Activated CD4-positive, alpha-beta T cell treated with anti-CD3 and anti-CD28 coated beads, Interleukin-10, Interleukin-2, amounts not matched to agents 100 ng/mL and 50 ng/mL, durations not matched to agents 16 hours and 8 hours (primary cell): ENCODE data around the gene PLEKHJ1.
"Not testable (repeated sequence)": the region's sequence is repeated elsewhere in the genome, so short reads cannot be mapped to it uniquely, and the experiment has no call there.

Source experiments
- DNase-seq: peaks from one replicate; pipeline ENCODE4 v3.0.0-alpha.2; 2020

The PLEKHJ1 gene

DNA sequence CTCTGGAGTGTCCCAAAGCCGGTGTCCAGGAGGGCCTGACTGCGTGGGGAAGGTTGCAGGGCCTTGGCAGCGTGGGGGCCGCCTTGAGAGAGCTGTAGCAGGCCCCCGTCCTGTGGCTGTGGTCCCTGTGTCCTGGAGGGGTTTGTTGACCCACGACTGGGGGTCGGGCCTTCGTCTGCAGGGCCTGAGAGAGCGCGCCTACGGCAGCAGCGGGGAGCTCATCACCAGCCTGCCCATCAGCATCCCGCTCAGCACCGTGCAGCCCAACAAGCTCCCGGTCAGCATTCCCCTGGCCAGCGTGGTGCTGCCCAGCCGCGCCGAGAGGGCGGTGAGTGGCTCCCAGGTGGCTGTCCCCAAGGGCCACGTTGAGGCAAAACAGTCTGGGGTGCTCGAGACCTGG, 18.5 kb downstream of the PLEKHJ1 start:
- DNase-seq: no peak

DNA sequence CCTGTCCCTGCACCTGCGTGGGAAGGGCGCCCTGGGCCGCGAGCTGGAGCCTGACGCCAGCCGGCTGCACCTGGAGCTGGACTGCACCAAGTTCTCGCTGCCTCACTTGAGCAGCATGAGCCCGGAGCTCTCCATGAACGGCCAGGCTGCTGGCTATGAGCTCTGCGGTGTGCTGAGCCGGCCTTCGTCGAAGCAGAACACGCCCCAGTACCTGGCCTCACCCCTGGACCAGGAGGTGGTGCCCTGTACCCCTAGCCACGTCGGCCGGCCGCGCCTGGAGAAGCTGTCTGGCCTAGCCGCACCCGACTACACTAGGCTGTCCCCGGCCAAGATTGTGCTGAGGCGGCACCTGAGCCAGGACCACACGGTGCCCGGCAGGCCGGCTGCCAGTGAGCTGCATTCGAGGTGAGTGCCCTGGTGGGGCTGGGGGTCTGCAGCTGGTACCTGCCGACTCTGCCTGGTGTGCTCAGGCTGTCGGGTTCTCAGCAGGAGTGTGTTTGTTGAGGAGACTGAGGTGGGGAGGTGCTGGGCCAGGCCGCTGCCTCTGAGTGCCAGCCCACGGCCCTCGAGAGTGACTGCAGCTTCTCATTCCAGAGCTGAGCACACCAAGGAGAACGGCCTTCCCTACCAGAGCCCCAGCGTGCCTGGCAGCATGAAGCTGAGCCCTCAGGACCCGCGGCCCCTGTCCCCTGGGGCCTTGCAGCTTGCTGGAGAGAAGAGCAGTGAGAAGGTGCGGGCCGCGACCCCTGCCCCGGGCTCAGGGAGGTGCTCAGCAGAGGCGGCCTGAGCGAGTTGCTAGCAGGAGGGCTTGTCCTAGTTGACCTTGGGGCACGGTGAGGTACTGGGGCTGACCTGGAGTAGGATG, 19.5 kb downstream of the PLEKHJ1 start:
- no peak for DNase-seq

DNA sequence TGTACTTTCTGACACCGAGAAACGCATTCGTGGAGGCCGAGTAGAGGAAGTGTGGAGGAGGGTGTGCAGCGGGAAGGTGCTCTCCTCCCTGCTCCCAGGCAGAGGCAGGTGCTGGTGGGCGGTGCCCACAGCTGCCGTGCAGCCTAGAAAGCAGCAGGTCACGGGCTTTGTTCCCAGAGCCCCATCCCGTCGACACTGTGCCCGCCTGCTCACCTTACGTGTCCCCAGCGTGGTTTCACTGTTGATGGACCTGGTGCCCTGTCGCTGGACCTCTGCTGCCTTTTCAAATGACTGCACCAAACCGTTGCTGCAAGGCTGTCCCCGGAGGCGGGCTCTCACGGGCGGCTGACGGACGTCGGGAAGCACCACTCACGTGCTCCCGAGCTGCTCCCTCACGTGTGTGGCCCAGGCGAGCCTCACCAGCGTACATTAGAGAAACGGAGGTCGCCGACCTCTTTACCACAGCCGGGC, 20.8 kb downstream of the PLEKHJ1 start:
- DNase-seq: peak; percentile 27

DNA sequence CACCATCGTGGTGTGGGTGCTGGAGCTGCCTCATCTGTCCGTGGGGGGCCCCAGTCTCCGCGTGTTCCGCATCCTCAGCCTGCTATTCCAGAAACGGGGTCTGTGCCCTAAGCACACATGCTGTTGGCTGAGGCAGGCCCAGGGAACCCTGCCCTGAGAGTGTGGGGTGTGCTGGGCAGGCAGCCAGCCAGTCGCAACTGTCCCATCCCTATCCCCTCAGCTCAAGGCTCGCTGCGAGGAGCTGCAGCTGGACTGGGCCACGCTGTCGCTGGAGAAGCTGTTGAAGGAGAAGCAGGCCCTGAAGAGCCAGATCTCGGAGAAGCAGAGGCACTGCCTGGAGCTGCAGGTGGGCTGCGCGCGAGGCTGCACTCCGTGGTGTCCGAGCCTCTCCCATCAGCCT, 21.9 kb downstream of the PLEKHJ1 start:
- no peak for DNase-seq

DNA sequence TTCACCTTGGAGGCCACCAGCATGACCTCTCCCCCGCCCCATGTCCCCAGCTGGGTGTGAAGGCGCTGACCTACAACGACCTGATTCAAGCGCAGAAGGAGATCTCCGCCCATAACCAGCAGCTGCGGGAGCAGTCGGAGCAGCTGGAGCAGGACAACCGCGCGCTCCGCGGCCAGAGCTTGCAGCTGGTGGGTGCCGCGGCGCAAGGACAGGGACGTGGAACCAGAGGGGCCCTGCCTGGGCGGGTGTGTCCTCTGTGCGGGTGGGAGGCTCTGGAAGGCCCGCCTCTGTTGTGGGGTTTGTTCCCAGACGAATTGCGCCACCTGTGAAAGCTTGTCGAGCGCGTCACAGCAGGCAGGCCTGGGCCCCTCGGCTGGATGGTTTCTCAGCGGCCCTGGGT, 22.3 kb downstream of the PLEKHJ1 start:
- no peak for DNase-seq

DNA sequence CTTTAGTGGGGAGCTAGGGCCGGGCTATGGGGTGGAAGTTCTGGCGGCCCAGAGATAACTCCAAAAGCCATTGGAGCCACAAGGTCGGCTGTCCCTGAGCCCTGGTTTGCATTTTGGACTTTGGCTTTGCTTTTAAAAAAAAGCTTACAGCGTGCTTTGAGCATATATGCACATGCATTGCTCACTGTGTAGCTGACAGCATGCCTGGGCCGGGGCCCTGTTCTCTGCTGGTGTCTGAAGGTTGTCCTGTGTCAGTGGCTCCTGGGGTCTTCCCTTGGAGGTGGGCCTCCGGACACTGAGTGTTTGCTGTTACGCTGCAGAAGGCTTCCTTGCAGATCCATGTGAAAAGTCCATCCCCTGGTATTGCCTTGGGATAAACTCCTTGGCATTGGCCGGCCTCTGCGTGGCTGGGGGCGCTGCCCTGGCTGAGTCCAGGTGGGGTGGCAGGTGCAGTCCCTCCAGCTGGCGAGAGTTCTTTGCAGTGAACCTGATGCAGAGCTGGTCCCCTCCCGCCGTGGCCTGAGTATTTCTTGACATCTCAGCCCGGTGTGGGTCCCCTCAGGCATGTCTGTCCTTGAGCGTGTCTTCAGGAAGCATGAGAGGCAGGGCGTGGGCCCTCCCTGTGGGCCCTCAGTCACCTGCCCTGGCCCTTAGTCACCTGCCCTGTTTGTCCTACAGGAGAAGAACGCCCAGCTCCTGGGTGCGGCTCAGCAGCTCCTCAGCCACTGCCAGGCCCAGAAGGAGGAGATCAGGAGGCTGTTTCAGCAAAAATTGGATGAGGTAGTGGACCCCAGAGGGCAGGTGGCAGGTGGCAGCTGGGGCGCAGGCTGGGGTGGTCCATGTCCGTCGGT, 23.0 kb downstream of the PLEKHJ1 start:
- DNase-seq: no peak

DNA sequence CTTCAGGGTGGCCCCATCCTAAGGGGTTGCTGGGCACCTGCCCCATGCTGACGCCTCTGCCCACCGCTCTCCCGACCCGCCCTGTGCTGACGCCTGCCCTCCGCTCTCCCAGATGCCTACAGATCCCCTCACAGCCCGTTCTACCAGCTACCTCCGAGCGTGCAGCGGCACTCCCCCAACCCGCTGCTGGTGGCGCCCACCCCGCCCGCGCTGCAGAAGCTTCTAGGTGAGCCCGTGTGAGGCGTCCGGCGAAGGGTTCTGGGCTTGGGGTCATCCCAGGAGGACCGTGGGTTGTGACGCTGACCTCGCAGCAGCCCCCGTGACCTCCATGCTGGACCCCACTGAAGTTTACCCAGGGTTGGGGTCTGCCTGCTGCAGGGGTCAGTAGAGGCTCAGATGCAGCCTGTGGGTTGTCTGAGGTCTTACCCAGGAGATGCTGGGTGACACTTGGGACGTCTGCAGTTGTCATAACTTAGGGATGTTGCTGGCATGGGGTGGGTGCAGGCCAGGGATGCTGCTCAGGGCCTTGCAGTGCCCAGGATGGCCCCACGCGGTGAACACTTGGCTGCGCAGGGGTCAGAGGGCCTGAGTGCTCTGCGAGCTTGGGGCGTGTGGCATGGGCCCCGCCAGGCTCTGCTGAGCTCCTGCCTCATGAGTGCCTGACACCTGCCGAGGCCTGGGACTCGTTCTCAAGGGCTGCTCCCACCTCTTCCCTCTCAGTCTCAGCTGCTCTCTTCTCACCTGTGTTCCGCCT, 25.0 kb downstream of the PLEKHJ1 start:
- DNase-seq: no peak

DNA sequence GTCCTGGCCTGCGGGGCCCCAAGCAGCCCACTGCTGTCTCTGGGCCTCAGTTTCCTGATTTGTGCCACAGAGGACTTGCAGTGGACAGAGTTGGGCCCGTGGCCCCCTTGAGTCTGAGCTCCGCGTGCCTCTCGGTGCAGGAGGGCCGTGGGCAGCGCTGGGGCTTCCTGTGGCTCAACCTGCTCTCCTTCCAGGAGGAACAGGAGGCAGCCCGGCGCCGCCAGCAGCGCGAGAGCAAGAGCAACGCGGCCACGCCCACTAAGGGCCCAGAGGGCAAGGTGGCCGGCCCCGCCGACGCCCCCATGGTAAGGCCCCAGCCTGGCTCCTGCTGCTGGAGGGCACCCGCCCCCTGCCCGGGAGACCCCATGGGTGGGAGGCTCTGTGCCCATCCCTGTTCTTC, 25.9 kb downstream of the PLEKHJ1 start:
- no peak for DNase-seq

DNA sequence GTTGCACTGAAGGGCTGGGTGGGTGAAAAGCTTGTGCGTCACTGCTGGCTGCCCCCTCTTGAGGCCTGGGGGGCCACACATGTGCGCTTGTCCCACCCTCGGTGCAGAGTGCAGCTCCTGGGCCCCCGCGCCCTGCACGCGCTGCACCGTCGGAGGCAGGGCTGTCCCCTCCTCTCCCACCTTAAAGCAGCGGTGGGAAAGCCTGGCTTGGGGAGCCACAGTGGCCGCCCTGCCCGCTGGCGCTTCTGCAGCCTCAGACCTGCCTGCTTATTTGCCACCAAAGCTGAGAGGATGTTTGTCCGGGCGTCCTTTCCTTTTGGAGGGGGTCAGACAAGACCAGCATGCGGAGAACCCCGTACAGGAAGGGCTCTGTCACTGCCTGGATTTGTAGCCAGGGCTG, 26.7 kb downstream of the PLEKHJ1 start:
- no peak for DNase-seq

DNA sequence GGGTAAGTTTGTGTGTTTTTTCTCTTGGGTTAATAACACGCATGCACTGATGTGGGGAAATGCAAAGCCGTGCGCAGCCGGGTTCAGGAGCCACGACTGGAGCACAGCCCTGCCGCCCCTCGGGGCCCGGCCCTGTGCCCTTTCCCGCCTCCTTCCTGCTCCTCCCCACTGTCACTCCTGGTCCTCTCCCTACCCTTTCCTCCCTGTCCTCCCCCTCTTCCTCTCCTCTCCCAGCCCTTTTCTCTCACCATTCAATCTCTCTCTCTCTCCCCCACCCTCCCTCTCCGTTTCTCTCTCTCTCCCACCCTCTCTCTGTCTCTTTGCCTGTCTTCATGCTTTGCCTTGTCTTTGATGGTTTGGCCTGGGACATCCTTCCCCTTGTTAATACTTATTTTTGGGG, 27.2 kb downstream of the PLEKHJ1 start:
- no peak for DNase-seq

DNA sequence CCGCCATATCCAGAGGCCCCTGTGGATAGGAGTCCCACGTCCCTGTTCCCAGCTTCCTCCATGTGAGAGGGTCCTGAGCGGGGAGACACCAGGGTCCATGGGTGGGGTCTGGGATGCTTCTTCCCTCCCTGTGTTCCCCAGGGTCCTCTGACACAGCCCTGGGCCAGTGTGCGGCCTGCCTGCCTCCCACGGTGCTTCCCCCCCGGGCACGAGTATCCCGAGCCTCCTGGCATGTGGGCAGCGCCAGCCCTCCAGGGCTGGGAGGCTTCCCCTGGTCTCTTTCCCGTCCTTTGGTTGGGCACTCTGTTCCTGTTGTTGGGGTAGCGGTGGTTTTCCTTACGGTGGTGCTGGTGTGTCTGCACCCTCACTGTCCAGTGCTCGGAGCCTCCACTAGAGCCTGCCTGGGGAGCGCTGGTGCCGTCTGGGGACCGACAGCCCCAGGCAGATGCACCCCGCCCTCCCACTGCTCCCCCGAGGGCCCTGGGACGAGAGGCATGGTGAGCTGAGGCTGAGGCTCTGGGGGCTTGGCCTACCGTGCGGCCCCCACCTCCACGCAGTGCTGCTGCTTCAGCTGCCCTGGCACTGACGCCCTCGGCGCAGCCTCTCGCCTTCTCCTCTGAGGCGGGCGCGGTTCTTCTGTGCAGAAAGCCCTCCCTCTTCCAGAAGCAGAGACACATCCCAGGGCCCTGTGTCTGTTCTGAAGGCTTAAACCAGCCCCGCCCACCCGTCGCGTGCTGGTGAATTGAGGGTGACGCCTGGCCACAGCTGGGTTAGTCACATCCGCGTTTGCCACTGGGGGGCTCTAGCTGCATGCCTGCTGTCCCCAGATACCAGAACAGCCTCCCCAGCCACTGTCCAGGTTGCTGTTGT, 27.9 kb downstream of the PLEKHJ1 start:
- peak; percentile 36 for DNase-seq

DNA sequence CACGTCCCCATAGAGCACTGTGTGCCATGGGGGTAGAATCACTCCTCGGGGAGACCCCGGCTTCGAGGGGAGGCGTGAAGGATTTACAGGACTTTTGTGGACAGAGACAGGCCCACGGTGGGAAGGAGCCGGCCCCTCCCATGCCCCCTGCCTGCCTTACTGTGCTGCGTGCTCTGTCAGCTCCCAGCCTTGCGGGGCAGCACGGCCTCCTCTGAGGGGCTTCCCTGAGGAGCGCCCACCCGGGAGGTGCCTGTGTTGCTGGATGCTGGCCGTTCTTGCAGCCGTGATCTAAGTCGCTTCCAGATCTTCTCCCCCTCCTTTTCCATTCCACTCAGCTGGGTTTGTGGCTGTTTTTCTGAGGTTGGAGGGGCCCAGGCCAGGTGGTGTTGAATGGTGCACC, 29.1 kb downstream of the PLEKHJ1 start:
- DNase-seq: no peak

DNA sequence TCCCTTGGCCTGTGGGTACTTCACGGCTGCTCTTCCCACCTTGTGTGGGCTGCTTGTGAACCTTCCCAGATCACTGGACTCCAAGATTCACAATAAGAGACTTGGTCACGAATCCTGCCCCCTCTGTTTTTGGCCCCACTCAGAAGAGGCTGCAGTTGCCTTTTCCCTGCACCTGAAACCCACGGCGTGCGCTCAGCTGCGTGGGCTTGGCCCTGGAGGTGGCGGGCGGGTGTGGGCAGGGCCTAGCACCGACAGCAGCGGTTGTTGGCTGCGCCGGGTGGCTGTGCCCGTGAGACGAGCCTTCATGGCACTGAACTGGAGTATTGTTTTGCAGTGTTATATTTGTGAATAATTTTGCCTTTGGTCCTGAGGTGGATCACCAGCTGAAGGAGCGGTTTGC, 33.8 kb downstream of the PLEKHJ1 start:
- no peak for DNase-seq

DNA sequence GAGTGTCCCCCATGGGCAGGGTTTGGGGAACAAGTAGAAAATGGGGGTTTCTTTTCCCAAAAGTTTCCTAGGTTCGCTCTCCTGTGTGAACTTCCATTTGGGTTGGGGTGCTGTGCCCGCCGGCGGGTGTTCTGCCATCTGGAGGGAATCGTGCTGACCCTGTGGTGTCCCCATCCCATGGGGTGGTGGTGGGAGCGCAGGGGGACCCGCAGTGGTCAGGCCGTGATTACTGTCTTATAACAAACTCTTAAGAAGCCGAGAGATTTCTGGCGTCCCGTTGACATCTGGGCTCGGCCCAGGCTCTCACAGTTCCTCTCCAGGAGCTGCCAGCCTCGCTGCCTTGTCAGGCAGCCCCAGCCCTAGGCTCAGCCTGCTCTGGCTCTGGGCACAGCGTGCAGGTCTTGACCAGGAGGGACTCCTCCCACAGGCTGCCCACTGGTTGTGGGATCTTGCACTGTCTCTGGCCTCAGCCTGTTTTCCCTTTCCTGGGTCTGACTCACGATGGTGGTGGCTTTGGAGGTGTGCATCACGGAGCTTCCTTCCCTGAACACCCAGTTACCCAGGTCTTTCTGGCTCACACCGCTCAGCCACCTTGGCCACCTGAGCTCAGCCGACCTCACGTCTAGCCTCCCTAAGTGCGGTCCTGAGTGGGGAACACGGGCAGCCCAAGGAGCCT, 34.5 kb downstream of the PLEKHJ1 start:
- DNase-seq: no peak

DNA sequence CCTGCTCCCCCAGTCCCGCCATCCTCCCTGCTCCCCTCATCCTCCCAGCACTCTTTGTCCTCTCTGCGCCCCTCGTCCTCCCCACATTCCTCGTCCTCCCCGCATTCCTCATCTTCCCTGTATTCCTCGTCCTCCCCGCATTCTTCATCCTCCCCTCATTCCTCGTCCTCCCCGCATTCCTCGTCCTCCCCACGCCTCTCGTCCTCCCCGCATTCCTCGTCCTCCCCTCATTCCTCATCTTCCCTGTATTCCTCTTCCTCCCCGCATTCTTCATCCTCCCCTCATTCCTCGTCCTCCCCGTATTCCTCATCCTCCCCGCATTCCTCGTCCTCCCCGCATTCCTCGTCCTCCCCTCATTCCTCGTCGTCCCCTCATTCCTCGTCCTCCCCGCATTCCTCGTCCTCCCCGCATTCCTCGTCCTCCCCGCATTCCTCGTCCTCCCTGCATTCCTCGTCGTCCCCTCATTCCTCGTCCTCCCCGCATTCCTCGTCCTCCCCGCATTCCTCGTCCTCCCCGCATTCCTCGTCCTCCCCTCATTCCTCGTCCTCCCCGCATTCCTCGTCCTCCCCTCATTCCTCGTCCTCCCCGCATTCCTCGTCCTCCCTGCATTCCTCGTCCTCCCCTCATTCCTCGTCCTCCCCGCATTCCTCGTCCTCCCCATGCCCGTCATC, 35.4 kb downstream of the PLEKHJ1 start:
- DNase-seq: not testable (repeated sequence)

DNA sequence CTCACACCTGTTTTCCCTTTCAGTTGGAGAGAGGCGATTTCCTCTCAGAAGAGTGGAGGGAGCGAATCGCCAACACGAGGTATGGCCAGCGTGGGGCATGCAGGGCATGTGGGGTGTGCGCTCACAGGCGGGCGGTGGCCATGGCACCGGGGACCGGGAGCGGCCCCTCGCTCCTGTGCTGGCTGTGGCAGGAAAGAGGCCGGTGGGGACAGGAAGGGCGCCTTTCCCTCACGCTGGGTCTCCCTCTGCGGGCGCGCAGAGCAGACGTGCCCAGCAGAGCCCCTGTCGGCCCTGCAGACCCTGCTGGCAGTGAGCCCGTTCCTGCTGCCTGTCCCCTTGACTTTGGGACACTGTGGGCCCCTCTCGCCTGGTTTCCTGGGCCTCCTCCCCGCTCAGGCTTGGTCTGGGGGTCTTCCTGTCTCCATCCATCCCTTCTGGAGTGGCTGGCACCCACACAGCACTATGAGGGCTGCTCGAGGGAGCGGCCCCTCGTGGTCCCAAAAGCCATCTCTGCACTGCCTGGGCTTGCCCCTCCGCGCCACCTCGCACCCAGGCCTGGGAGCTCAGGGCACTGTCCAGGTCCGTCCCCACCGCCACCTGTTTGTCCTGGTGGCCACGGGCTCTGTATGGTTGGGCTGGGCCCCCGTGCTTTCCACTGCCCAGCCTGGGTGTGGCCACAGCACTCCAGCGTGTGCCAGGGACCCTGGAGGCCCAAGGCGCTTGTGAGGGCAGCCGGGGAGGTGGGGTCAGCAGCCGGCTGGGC, 36.1 kb downstream of the PLEKHJ1 start:
- no peak for DNase-seq

DNA sequence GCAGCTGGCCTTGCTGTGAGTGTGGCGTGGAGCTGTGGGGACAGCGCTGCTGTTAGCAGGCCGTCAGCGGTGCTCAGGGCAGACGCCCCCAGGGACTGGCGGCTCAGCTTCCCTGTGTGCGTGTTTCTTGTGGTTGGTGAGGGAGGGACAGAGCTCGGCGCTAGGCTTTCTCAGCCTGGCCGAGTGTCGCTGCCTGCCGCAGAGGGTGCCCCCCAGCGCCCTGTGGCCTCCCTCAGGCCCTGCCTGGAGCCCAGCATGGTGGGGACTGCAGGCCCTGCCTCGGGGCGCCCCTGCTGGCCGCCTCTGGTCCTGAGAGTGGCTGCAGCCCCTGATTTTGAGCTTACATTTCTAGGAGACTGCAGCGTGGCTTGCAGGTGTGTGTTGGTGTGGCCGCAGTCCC, 36.9 kb downstream of the PLEKHJ1 start:
- DNase-seq: no peak

DNA sequence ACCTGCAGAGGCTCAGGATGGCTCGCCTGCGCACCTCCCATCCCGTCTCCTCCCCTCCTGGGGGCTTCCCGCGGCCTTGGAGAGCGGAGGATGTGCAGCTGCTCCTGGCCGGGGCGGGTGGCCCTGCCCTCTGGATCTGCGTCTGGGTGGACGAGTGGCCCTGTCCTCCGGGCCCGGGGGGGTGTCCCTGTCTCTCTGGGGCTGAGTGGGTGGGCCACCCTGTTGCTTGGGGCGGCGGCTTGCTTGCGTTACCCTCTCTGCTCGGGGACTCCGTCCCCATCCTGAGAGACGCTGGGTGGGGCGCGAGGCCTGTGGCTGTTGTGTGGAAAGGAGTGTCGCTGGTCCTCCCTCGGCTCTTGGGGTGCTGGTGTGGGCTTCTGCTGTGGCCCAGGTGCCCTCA, 37.8 kb downstream of the PLEKHJ1 start:
- DNase-seq: no peak

DNA sequence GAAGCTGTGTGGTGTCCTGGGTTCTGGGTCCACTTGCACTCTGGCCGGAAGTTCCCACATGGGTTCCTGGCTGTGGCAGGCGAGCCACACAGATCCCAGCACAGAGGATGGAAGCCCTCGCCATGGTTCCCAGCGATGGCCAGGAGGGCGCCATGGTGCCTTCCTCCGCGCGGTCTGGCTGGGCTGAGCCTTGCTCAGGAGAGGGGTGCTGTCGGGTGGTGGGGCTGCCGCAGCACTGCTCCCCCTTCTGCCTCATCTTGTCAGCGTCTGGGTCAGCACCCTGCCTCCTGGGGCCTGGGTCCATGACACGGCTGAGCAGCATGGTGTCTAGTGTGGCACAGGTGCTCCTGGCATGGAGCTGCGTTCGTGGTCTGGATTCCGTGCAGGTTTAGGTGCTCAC, 38.9 kb downstream of the PLEKHJ1 start:
- no peak for DNase-seq

DNA sequence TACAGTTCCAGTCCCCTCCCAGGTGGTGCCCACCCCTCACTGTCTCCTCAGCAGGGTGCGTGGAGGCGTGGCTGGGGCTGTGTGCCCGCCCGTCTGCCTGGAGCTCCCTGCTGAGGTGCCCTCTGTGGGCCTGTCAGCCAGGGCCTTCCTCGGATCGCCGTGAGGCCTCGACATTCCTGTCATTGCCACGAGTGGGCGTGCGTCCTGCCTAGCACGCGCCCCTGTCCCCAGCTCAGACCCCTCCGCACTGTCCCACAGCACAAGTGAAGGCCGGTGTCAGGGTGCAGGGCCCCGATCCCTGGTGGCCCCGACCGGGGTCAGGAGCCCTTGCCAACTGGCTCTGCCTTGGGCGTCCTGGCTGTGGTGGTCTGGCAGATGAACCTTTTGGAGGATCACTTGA, 40.2 kb downstream of the PLEKHJ1 start:
- DNase-seq: no peak
